Ishikawa (cell line): ENCODE data around the gene MCOLN2.

Experiments used
- CEBPB ChIP-seq: IDR thresholded peaks from 2 replicates; pipeline ENCODE4 v1.6.1; 2012
- EGR1 ChIP-seq: IDR thresholded peaks from 2 replicates; pipeline ENCODE4 v1.6.1; 2012
- EP300 ChIP-seq: IDR thresholded peaks from 2 replicates; pipeline ENCODE4 v1.6.1; 2012; ENCODE audit warnings: borderline replicate concordance
- FOXM1 ChIP-seq: IDR thresholded peaks from 2 replicates; pipeline ENCODE4 v1.6.1; 2012; ENCODE audit warnings: low read depth, borderline replicate concordance
- RAD21 ChIP-seq: IDR thresholded peaks from 2 replicates; pipeline ENCODE4 v1.6.1; 2012; ENCODE audit warnings: low read depth
- TAF1 ChIP-seq: IDR thresholded peaks from 2 replicates; pipeline ENCODE4 v1.6.1; 2012; ENCODE audit warnings: low read depth, mild to moderate bottlenecking
- TF ChIP-seq, protein P1 (sequence below): IDR thresholded peaks from 2 replicates; pipeline ENCODE4 v1.6.1; 2012
- TF ChIP-seq, protein P2 (sequence below): IDR thresholded peaks from 2 replicates; pipeline ENCODE4 v1.6.1; 2012; ENCODE audit warnings: low read depth, mild to moderate bottlenecking

DNA sequence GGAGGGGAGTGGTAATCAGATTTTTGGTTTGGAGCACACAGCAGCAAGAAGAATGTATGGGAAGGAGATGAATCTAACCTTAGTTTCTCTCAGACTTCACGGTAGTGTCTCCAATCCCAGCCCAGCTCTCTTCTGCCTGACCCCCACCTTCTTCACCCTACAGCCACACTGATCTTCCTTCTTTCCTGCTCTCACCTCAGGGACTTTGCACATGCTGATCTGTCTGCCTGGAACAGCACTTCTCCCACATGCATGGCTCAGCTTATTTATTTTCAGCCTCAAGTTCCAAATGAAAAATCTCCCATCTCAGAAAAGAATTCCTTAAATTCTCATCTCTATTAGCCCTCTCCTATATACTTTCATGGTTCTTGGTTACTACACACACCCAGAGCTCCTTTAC, 55.1 kb downstream of the MCOLN2 start:
- no peak for TF ChIP-seq EGR1
- no peak for TF ChIP-seq FOXM1
- TF ChIP-seq, protein P1, sequence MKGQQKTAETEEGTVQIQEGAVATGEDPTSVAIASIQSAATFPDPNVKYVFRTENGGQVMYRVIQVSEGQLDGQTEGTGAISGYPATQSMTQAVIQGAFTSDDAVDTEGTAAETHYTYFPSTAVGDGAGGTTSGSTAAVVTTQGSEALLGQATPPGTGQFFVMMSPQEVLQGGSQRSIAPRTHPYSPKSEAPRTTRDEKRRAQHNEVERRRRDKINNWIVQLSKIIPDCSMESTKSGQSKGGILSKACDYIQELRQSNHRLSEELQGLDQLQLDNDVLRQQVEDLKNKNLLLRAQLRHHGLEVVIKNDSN: no peak
- no peak for TF ChIP-seq TAF1
- TF ChIP-seq CEBPB: no peak
- TF ChIP-seq RAD21: no peak
- no peak for TF ChIP-seq EP300
- TF ChIP-seq, protein P2, sequence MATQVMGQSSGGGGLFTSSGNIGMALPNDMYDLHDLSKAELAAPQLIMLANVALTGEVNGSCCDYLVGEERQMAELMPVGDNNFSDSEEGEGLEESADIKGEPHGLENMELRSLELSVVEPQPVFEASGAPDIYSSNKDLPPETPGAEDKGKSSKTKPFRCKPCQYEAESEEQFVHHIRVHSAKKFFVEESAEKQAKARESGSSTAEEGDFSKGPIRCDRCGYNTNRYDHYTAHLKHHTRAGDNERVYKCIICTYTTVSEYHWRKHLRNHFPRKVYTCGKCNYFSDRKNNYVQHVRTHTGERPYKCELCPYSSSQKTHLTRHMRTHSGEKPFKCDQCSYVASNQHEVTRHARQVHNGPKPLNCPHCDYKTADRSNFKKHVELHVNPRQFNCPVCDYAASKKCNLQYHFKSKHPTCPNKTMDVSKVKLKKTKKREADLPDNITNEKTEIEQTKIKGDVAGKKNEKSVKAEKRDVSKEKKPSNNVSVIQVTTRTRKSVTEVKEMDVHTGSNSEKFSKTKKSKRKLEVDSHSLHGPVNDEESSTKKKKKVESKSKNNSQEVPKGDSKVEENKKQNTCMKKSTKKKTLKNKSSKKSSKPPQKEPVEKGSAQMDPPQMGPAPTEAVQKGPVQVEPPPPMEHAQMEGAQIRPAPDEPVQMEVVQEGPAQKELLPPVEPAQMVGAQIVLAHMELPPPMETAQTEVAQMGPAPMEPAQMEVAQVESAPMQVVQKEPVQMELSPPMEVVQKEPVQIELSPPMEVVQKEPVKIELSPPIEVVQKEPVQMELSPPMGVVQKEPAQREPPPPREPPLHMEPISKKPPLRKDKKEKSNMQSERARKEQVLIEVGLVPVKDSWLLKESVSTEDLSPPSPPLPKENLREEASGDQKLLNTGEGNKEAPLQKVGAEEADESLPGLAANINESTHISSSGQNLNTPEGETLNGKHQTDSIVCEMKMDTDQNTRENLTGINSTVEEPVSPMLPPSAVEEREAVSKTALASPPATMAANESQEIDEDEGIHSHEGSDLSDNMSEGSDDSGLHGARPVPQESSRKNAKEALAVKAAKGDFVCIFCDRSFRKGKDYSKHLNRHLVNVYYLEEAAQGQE: no peak
